ENCODE results near the gene NMNAT2. TPM values are rescaled to one million over a fixed set of nuclear protein-coding genes. Genes with fewer than 3 reads are reported as not detected.

The NMNAT2 gene
- total and polyA plus RNA-seq, 2 experiments from 2014 or later = 2.4 to 4.2 TPM

- Histone ChIP-seq H3K27me3 (replicated peaks; ENCODE audit: insufficient read depth) (no peaks in the 10 kb centered on the region), H3K4me3 (0 out of 2 replicates have a peak overlapping the region, but pooled peaks have one; percentile 2), H3F3A (ENCODE audit: insufficient read depth) (peaks cover 43% of the 10 kb centered on the region), H3K9me3 (ENCODE audit: low read depth) (no peaks in the 10 kb centered on the region), H2AFZ (no peak overlapping the region; the same call in 1 of the 2 replicates), H3K4me2 (ENCODE audit: unreplicated experiment) (peak overlapping the region; percentile 54), H4K20me1 (ENCODE audit: insufficient read depth) (no peaks in the 10 kb centered on the region), H3K4me1 (ENCODE audit: insufficient read depth) (peaks cover 61% of the 10 kb centered on the region), H3K79me2 (ENCODE audit: insufficient read depth) (peaks cover 5% of the 10 kb centered on the region; the same call in 1 of the 2 replicates), H3K9me2 (ENCODE audit: insufficient read depth) (no peaks in the 10 kb centered on the region), H3K9ac (peak overlapping the region; percentile 83), H3K27ac (peak overlapping the region; percentile 99), H3K36me3 (ENCODE audit: low read depth) (no peaks in the 10 kb centered on the region)
- DNase-seq = peak; percentile 89
- in situ Hi-C loops (cut with MboI) = no loop called here
- whole genome bisulfite sequencing, 2 experiments (ENCODE audit: low coverage in 1 of 2, low lambda C conversion rate in 2 of 2, missing lambda C conversion rate in 2 of 2) = 38% methylated on average over 12 of the region's 12 CpGs
- TF ChIP-seq EZH2 (IDR thresholded peaks at IDR 0.05; ENCODE audit: insufficient read depth, poor library complexity, severe bottlenecking) (no peak), EZH2phosphoT487 (IDR thresholded peaks at IDR 0.05; ENCODE audit: insufficient read depth, low read depth) (no peak)
Measured at GRCh38 chr1:183278739-183279591, 139.2 kb downstream of the NMNAT2 start.

- Histone ChIP-seq H3K36me3 (ENCODE audit: low read depth) (no peaks in the 10 kb centered on the region), H3K9me2 (ENCODE audit: insufficient read depth) (no peaks in the 10 kb centered on the region), H3K4me3 (peak overlapping the region; percentile 2; the same call in 1 of the 2 replicates), H3K27me3 (replicated peaks; ENCODE audit: insufficient read depth) (no peaks in the 10 kb centered on the region), H3K9me3 (ENCODE audit: low read depth) (no peaks in the 10 kb centered on the region), H3K27ac (peak overlapping the region; percentile 99), H3K79me2 (ENCODE audit: insufficient read depth) (peaks cover 5% of the 10 kb centered on the region; the same call in 1 of the 2 replicates), H2AFZ (no peak overlapping the region), H3K4me2 (ENCODE audit: unreplicated experiment) (peak overlapping the region; percentile 54), H3F3A (ENCODE audit: insufficient read depth) (peaks cover 49% of the 10 kb centered on the region), H4K20me1 (ENCODE audit: insufficient read depth) (no peaks in the 10 kb centered on the region), H3K4me1 (ENCODE audit: insufficient read depth) (peaks cover 68% of the 10 kb centered on the region), H3K9ac (peak overlapping the region; percentile 83)
- peak; percentile 70 for DNase-seq
- TF ChIP-seq EZH2phosphoT487 (IDR thresholded peaks at IDR 0.05; ENCODE audit: insufficient read depth, low read depth) (no peak), EZH2 (IDR thresholded peaks at IDR 0.05; ENCODE audit: insufficient read depth, poor library complexity, severe bottlenecking) (no peak)
- WGBS, 2 experiments (ENCODE audit: low coverage in 1 of 2, low lambda C conversion rate in 2 of 2, missing lambda C conversion rate in 2 of 2) = 48 to 58% methylated on average over 7 of the region's 7 CpGs
- in situ Hi-C loops (cut with MboI) = no loop called here
Measured at GRCh38 chr1:183277821-183278738, 140.1 kb downstream of the NMNAT2 start.

GRCh38 chr1:183276386-183277080 is 141.6 kb downstream of the NMNAT2 start:
- Histone ChIP-seq H3K27ac (0 out of 2 replicates have a peak overlapping the region, but pooled peaks have one; percentile 99), H3K9me3 (ENCODE audit: low read depth) (no peaks in the 10 kb centered on the region), H3K36me3 (ENCODE audit: low read depth) (no peaks in the 10 kb centered on the region), H3K4me1 (ENCODE audit: insufficient read depth) (peaks cover 73% of the 10 kb centered on the region), H3K4me2 (ENCODE audit: unreplicated experiment) (no peak overlapping the region), H3K9ac (no peak overlapping the region), H3K27me3 (replicated peaks; ENCODE audit: insufficient read depth) (no peaks in the 10 kb centered on the region), H4K20me1 (ENCODE audit: insufficient read depth) (no peaks in the 10 kb centered on the region), H3K79me2 (ENCODE audit: insufficient read depth) (peaks cover 5% of the 10 kb centered on the region; the same call in 1 of the 2 replicates), H3K9me2 (ENCODE audit: insufficient read depth) (no peaks in the 10 kb centered on the region), H2AFZ (no peak overlapping the region), H3K4me3 (no peak overlapping the region), H3F3A (ENCODE audit: insufficient read depth) (peaks cover 62% of the 10 kb centered on the region)
- no peak for TF ChIP-seq EZH2phosphoT487 (IDR thresholded peaks at IDR 0.05; ENCODE audit: insufficient read depth, low read depth)
- no peak for TF ChIP-seq EZH2 (IDR thresholded peaks at IDR 0.05; ENCODE audit: insufficient read depth, poor library complexity, severe bottlenecking)
- 91 to 94% methylated on average over 9 of the region's 9 CpGs for WGBS, 2 experiments (ENCODE audit: low coverage in 1 of 2, low lambda C conversion rate in 2 of 2, missing lambda C conversion rate in 2 of 2)
- no peak for DNase-seq
- in situ Hi-C loops (cut with MboI) = no loop called here

Data from GM23248 (cell line).